ENCODE measurements around the gene MKRN3. TPM values are rescaled to one million over a fixed set of nuclear protein-coding genes. Genes with fewer than 3 reads are reported as not detected.
A peak's percentile ranks its signal among the peaks of the same experiment; 100 is the strongest.
"Not testable (repeated sequence)": the region's sequence is repeated elsewhere in the genome, so short reads cannot be mapped to it uniquely, and the experiment has no call there.

The MKRN3 gene
- total and polyA plus RNA-seq, 2 experiments from 2014 or later = not detected

GRCh38 chr15:23594252-23594770, 28.8 kb downstream of the MKRN3 start:
- H3K4me3 Mint-ChIP-seq = no peak overlapping the region
- no peaks in the 10 kb centered on the region for H3K79me2 ChIP-seq (replicated peaks; ENCODE audit: insufficient read depth)
- no peak overlapping the region for H3K27ac ChIP-seq (ENCODE audit: low read depth)
- no peak for TF ChIP-seq JUNB (IDR thresholded peaks at IDR 0.05; ENCODE audit: unreplicated experiment)
- no peak overlapping the region for H3K27ac Mint-ChIP-seq
- no peaks in the 10 kb centered on the region for H3K4me1 ChIP-seq (ENCODE audit: insufficient read depth)
- no peaks in the 10 kb centered on the region for H3K4me1 Mint-ChIP-seq
- H3K36me3 Mint-ChIP-seq (ENCODE audit: low read depth) = peaks cover 8% of the 10 kb centered on the region; the same call in 1 of the 3 replicates
- H3K4me3 ChIP-seq = no peak overlapping the region
- H3K27me3 ChIP-seq (ENCODE audit: insufficient read depth) = no peaks in the 10 kb centered on the region
- DNase-seq (ENCODE audit: low spot score) = no peak
- ATAC-seq = no peak
- no peaks in the 10 kb centered on the region for H4K20me1 ChIP-seq (replicated peaks; ENCODE audit: insufficient read depth)
- H3K9me3 Mint-ChIP-seq = peaks cover 67% of the 10 kb centered on the region
- peaks cover 4% of the 10 kb centered on the region for H3K27me3 Mint-ChIP-seq (ENCODE audit: insufficient read depth, low read depth, poor library complexity)
- H3K9me2 ChIP-seq (ENCODE audit: insufficient read depth) = 0 out of 2 replicates have a peak, but pooled peaks cover 4% of the 10 kb centered on the region
- no peak overlapping the region for H3K4me2 ChIP-seq
- no peaks in the 10 kb centered on the region for H3F3A ChIP-seq (replicated peaks; ENCODE audit: low read depth)
- H2AFZ ChIP-seq = no peak overlapping the region
- H3K36me3 ChIP-seq (ENCODE audit: insufficient read depth) = no peaks in the 10 kb centered on the region

- Histone ChIP-seq H3K9me2 (ENCODE audit: insufficient read depth) (0 out of 2 replicates have a peak, but pooled peaks cover 1% of the 10 kb centered on the region), H3K4me2 (no peak overlapping the region), H3K27me3 (ENCODE audit: insufficient read depth) (no peaks in the 10 kb centered on the region), H2AFZ (no peak overlapping the region), H3K79me2 (replicated peaks; ENCODE audit: insufficient read depth) (no peaks in the 10 kb centered on the region), H3F3A (replicated peaks; ENCODE audit: low read depth) (no peaks in the 10 kb centered on the region), H3K4me3 (no peak overlapping the region), H3K27ac (ENCODE audit: low read depth) (no peak overlapping the region), H4K20me1 (replicated peaks; ENCODE audit: insufficient read depth) (no peaks in the 10 kb centered on the region), H3K36me3 (ENCODE audit: insufficient read depth) (no peaks in the 10 kb centered on the region), H3K4me1 (ENCODE audit: insufficient read depth) (no peaks in the 10 kb centered on the region)
- H3K36me3 Mint-ChIP-seq (ENCODE audit: low read depth) = peaks cover 10% of the 10 kb centered on the region
- ATAC-seq (no peak), DNase-seq (ENCODE audit: low spot score) (no peak)
- H3K4me1 Mint-ChIP-seq = no peaks in the 10 kb centered on the region
- TF ChIP-seq REST (IDR thresholded peaks at IDR 0.05; ENCODE audit: unreplicated experiment) = no peak
- peaks cover 69% of the 10 kb centered on the region for H3K9me3 Mint-ChIP-seq
- peaks cover 4% of the 10 kb centered on the region for H3K27me3 Mint-ChIP-seq (ENCODE audit: insufficient read depth, low read depth, poor library complexity)
- H3K4me3 Mint-ChIP-seq = no peak overlapping the region
- no peak overlapping the region for H3K27ac Mint-ChIP-seq
Observed at GRCh38 chr15:23595368-23595767, 29.9 kb downstream of the MKRN3 start.

- Histone ChIP-seq H3K36me3 (ENCODE audit: insufficient read depth) (no peaks in the 10 kb centered on the region), H4K20me1 (replicated peaks; ENCODE audit: insufficient read depth) (no peaks in the 10 kb centered on the region), H2AFZ (peak overlapping the region; percentile 52; the same call in 1 of the 2 replicates), H3K27me3 (ENCODE audit: insufficient read depth) (no peaks in the 10 kb centered on the region), H3K4me1 (ENCODE audit: insufficient read depth) (no peaks in the 10 kb centered on the region), H3K79me2 (replicated peaks; ENCODE audit: insufficient read depth) (no peaks in the 10 kb centered on the region), H3K27ac (ENCODE audit: low read depth) (no peak overlapping the region), H3K4me3 (no peak overlapping the region), H3K9me2 (ENCODE audit: insufficient read depth) (no peaks in the 10 kb centered on the region), H3F3A (replicated peaks; ENCODE audit: low read depth) (no peaks in the 10 kb centered on the region), H3K4me2 (no peak overlapping the region)
- Mint-ChIP-seq H3K4me3 (no peak overlapping the region), H3K27me3 (ENCODE audit: insufficient read depth, low read depth, poor library complexity) (peaks cover 2% of the 10 kb centered on the region), H3K4me1 (no peaks in the 10 kb centered on the region), H3K27ac (no peak overlapping the region), H3K9me3 (peaks cover 68% of the 10 kb centered on the region), H3K36me3 (ENCODE audit: low read depth) (peaks cover 8% of the 10 kb centered on the region)
- TF ChIP-seq CTCF (conservative IDR thresholded peaks at IDR 0.05; ENCODE audit: low read depth in 2 of 2) = no peak
- TF ChIP-seq STAT1 (IDR thresholded peaks at IDR 0.05; ENCODE audit: unreplicated experiment) = no peak
- no peak for TF ChIP-seq EZH2phosphoT487 (IDR thresholded peaks at IDR 0.05; ENCODE audit: unreplicated experiment)
- no peak for TF ChIP-seq JUNB (IDR thresholded peaks at IDR 0.05; ENCODE audit: unreplicated experiment)
- TF ChIP-seq POLR2AphosphoS5 (IDR thresholded peaks at IDR 0.05; ENCODE audit: low read depth) = no peak
- no peak for TF ChIP-seq ZNF331 (CRISPR knock-in tag; IDR thresholded peaks at IDR 0.05; ENCODE audit: low read depth)
- ATAC-seq (no peak), DNase-seq (ENCODE audit: low spot score) (no peak)
Observed at GRCh38 chr15:23596736-23597135, 31.3 kb downstream of the MKRN3 start.

- not testable (repeated sequence) for H3K4me1 Mint-ChIP-seq; ATAC-seq; H3K27me3 ChIP-seq (ENCODE audit: insufficient read depth); H3K36me3 Mint-ChIP-seq (ENCODE audit: low read depth); H3K27ac Mint-ChIP-seq; H3K4me3 Mint-ChIP-seq; H3K4me3 ChIP-seq; DNase-seq (ENCODE audit: low spot score); H3K79me2 ChIP-seq (replicated peaks; ENCODE audit: insufficient read depth); H3K4me2 ChIP-seq; H3K27me3 Mint-ChIP-seq (ENCODE audit: insufficient read depth, low read depth, poor library complexity); H3K36me3 ChIP-seq (ENCODE audit: insufficient read depth); H3K4me1 ChIP-seq (ENCODE audit: insufficient read depth); H3K27ac ChIP-seq (ENCODE audit: low read depth); H4K20me1 ChIP-seq (replicated peaks; ENCODE audit: insufficient read depth); H3F3A ChIP-seq (replicated peaks; ENCODE audit: low read depth); H3K9me2 ChIP-seq (ENCODE audit: insufficient read depth)
- H2AFZ ChIP-seq = peak overlapping the region; percentile 52; the same call in 1 of the 2 replicates
- H3K9me3 Mint-ChIP-seq = peaks cover 70% of the 10 kb centered on the region
Observed at GRCh38 chr15:23597278-23597677, 31.8 kb downstream of the MKRN3 start.
